Activated CD8-positive, alpha-beta memory T cell treated with anti-CD3 and anti-CD28 coated beads, Interleukin-2, amount 50 U/mL, for 4 hours (primary cell): ENCODE results near the gene OCSTAMP.

Experiments
- DNase-seq: peaks from one replicate; pipeline ENCODE4 v3.0.0-alpha.2; 2020

The OCSTAMP gene

GRCh38 chr20:46551522-46552381 is 1.3 kb upstream of the OCSTAMP start:
- DNase-seq = no peak

- no peak for DNase-seq
Observed at GRCh38 chr20:46549188-46549972, 1.1 kb downstream of the OCSTAMP start.

GRCh38 chr20:46548688-46549087 is 1.8 kb downstream of the OCSTAMP start:
- DNase-seq = no peak

- DNase-seq = no peak
Observed at GRCh38 chr20:46547995-46548394, 2.5 kb downstream of the OCSTAMP start.

- DNase-seq = no peak
Observed at GRCh38 chr20:46546936-46547335, 3.5 kb downstream of the OCSTAMP start.

GRCh38 chr20:46546298-46546697 is 4.2 kb downstream of the OCSTAMP start:
- DNase-seq = no peak

- DNase-seq = no peak
Observed at GRCh38 chr20:46545827-46546138, 4.7 kb downstream of the OCSTAMP start.

GRCh38 chr20:46545077-46545826 is 5.2 kb downstream of the OCSTAMP start:
- DNase-seq = no peak

- no peak for DNase-seq
Observed at GRCh38 chr20:46544576-46544975, 5.9 kb downstream of the OCSTAMP start.

- no peak for DNase-seq
Observed at GRCh38 chr20:46543959-46544358, 6.5 kb downstream of the OCSTAMP start.

- DNase-seq = no peak
Observed at GRCh38 chr20:46543033-46543432, 7.4 kb downstream of the OCSTAMP start.

- DNase-seq = no peak
Observed at GRCh38 chr20:46541229-46541935, 9.1 kb downstream of the OCSTAMP start.

GRCh38 chr20:46539113-46539512 is 11.3 kb downstream of the OCSTAMP start:
- DNase-seq = no peak

GRCh38 chr20:46530640-46531039 is 19.8 kb downstream of the OCSTAMP start:
- DNase-seq = no peak

GRCh38 chr20:46523696-46524328 is 26.6 kb downstream of the OCSTAMP start:
- DNase-seq = no peak

- DNase-seq = no peak
Observed at GRCh38 chr20:46523108-46523507, 27.3 kb downstream of the OCSTAMP start.

GRCh38 chr20:46520976-46521579 is 29.4 kb downstream of the OCSTAMP start:
- DNase-seq = peak; percentile 40

GRCh38 chr20:46520540-46520939 is 29.9 kb downstream of the OCSTAMP start:
- no peak for DNase-seq

GRCh38 chr20:46519471-46520068 is 30.9 kb downstream of the OCSTAMP start:
- no peak for DNase-seq

GRCh38 chr20:46512943-46513844 is 37.3 kb downstream of the OCSTAMP start, which contains the start of gene ZNF334:
TSS of gene ZNF334 (minus strand) at chr20:46513559. CDS start at chr20:46512102, 1,457 bp downstream.
- no peak for DNase-seq
